Astrocyte (in vitro differentiated cells and primary cell): ENCODE results near the gene ACAT2. TPM values are rescaled to one million over a fixed set of nuclear protein-coding genes. Genes with fewer than 3 reads are reported as not detected.
"Not testable (repeated sequence)": the region's sequence is repeated elsewhere in the genome, so short reads cannot be mapped to it uniquely, and the experiment has no call there.

Experiments used
- DNase-seq: peaks from one replicate; pipeline ENCODE4 v3.0.0-alpha.2; 2010; ENCODE audit warnings: low read depth
- FAIRE-seq: peaks from 2 replicates; lab custom pipeline; 2011; peaks lifted over from hg19 to GRCh38; lab: Jason Lieb, UNC
- H2AFZ ChIP-seq: 2 replicates; pipeline ENCODE4 v1.6.0; 2012; ENCODE audit warnings: low read depth, low read length, inconsistent platforms
- H3K27ac ChIP-seq: 2 replicates; pipeline ENCODE4 v1.5.1; 2011; ENCODE audit warnings: low read depth, low read length, inconsistent platforms
- H3K27me3 ChIP-seq: 2 replicates; pipeline ENCODE4 v1.6.0; 2011; ENCODE audit warnings: low read length, inconsistent platforms; ENCODE audit not compliant: insufficient read depth
- H3K36me3 ChIP-seq: 2 replicates; pipeline ENCODE4 v1.5.1; 2011; ENCODE audit warnings: low read length, inconsistent platforms; ENCODE audit not compliant: insufficient read depth
- H3K4me1 ChIP-seq: 2 replicates; pipeline ENCODE4 v1.5.1; 2011; ENCODE audit warnings: low read length, inconsistent platforms; ENCODE audit not compliant: insufficient read depth
- H3K4me2 ChIP-seq: 2 replicates; pipeline ENCODE4 v1.6.0; 2012; ENCODE audit warnings: low read length, inconsistent platforms
- H3K4me3 ChIP-seq: 2 replicates; pipeline ENCODE4 v1.5.1; 2011; ENCODE audit warnings: low read depth, mild to moderate bottlenecking, low read length, inconsistent platforms; ENCODE audit not compliant: insufficient read depth
- H3K79me2 ChIP-seq: 2 replicates; pipeline ENCODE4 v1.6.0; 2012; ENCODE audit warnings: mild to moderate bottlenecking, low read length, inconsistent platforms; ENCODE audit not compliant: insufficient read depth
- H3K9ac ChIP-seq: 2 replicates; pipeline ENCODE4 v1.6.0; 2012; ENCODE audit warnings: mild to moderate bottlenecking, low read length, inconsistent platforms
- H3K9me3 ChIP-seq: 2 replicates; pipeline ENCODE4 v1.5.1; 2012; ENCODE audit warnings: low read depth, mild to moderate bottlenecking, low read length, inconsistent platforms; ENCODE audit not compliant: insufficient read depth
- H4K20me1 ChIP-seq: 2 replicates; pipeline ENCODE4 v1.6.0; 2012; ENCODE audit warnings: low read length, inconsistent platforms; ENCODE audit not compliant: insufficient read depth
- H3K27ac Mint-ChIP-seq: one replicate; pipeline ENCODE4 v1.8.0; 2021; ENCODE audit warnings: mild to moderate bottlenecking, mixed read lengths; ENCODE audit not compliant: unreplicated experiment
- H3K27me3 Mint-ChIP-seq: one replicate; pipeline ENCODE4 v1.8.0; 2021; ENCODE audit warnings: low read depth, mixed read lengths; ENCODE audit not compliant: unreplicated experiment
- H3K36me3 Mint-ChIP-seq: one replicate; pipeline ENCODE4 v1.8.0; 2021; ENCODE audit warnings: low read depth, mixed read lengths; ENCODE audit not compliant: unreplicated experiment
- H3K4me1 Mint-ChIP-seq: one replicate; pipeline ENCODE4 v1.8.0; 2021; ENCODE audit warnings: low read depth, mixed read lengths; ENCODE audit not compliant: unreplicated experiment
- H3K4me3 Mint-ChIP-seq: one replicate; pipeline ENCODE4 v1.8.0; 2021; ENCODE audit warnings: mild to moderate bottlenecking, moderate library complexity, mixed read lengths; ENCODE audit not compliant: unreplicated experiment
- H3K9me3 Mint-ChIP-seq: one replicate; pipeline ENCODE4 v1.8.0; 2021; ENCODE audit warnings: mild to moderate bottlenecking, mixed read lengths; ENCODE audit not compliant: unreplicated experiment
- CTCF ChIP-seq: IDR thresholded peaks from 2 replicates; pipeline ENCODE4 v1.5.1; 2011; ENCODE audit warnings: low read depth, mild to moderate bottlenecking, inconsistent platforms, low read length, moderate library complexity; ENCODE audit not compliant: insufficient read depth
- EZH2 ChIP-seq: IDR thresholded peaks from 2 replicates; pipeline ENCODE4 v1.6.1; 2012; ENCODE audit warnings: mild to moderate bottlenecking, low read length, inconsistent platforms; ENCODE audit not compliant: insufficient read depth
- total RNA-seq: library from RNA; stranded (reverse); gene quantifications from 2 replicates; pipeline ENCODE4 v1.2.1, GENCODE V29; 2021

The ACAT2 gene
- total RNA-seq, 1 donor from 2014 or later = 96.7 TPM

- peaks cover 2% of the 10 kb centered on the region for H3K9me3 Mint-ChIP-seq
- Histone ChIP-seq H3K27ac (no peak overlapping the region), H3K9ac (no peak overlapping the region), H3K4me1 (peaks cover 5% of the 10 kb centered on the region), H2AFZ (no peak overlapping the region), H3K4me2 (no peak overlapping the region), H4K20me1 (peaks cover 22% of the 10 kb centered on the region), H3K36me3 (no peaks in the 10 kb centered on the region), H3K79me2 (peaks cover 63% of the 10 kb centered on the region), H3K4me3 (no peak overlapping the region), H3K27me3 (no peaks in the 10 kb centered on the region), H3K9me3 (no peaks in the 10 kb centered on the region)
- FAIRE-seq (no peak), DNase-seq (no peak)
- no peak overlapping the region for H3K4me3 Mint-ChIP-seq
- H3K27ac Mint-ChIP-seq = no peak overlapping the region
- TF ChIP-seq CTCF (no peak), EZH2 (no peak)
- H3K27me3 Mint-ChIP-seq = no peaks in the 10 kb centered on the region
- H3K36me3 Mint-ChIP-seq = peaks cover 2% of the 10 kb centered on the region
- H3K4me1 Mint-ChIP-seq = peaks cover 2% of the 10 kb centered on the region
These were observed 38.6 kb upstream of the ACAT2 start for GRCh38 chr6:159723259-159723658.

GRCh38 chr6:159724778-159725177, 37.1 kb upstream of the ACAT2 start:
- no peak overlapping the region for H2AFZ ChIP-seq
- FAIRE-seq = no peak
- no peak overlapping the region for H3K4me2 ChIP-seq
- peaks cover 10% of the 10 kb centered on the region for H3K4me1 ChIP-seq
- no peak overlapping the region for H3K27ac ChIP-seq
- DNase-seq = no peak
- no peak overlapping the region for H3K9ac ChIP-seq
- Mint-ChIP-seq H3K4me1 (peaks cover 3% of the 10 kb centered on the region), H3K36me3 (peaks cover 2% of the 10 kb centered on the region), H3K27me3 (no peaks in the 10 kb centered on the region), H3K4me3 (no peak overlapping the region), H3K9me3 (peaks cover 2% of the 10 kb centered on the region), H3K27ac (no peak overlapping the region)
- H3K4me3 ChIP-seq = no peak overlapping the region
- TF ChIP-seq EZH2 = no peak
- TF ChIP-seq CTCF = no peak
- H3K27me3 ChIP-seq = no peaks in the 10 kb centered on the region
- no peaks in the 10 kb centered on the region for H3K36me3 ChIP-seq
- peaks cover 78% of the 10 kb centered on the region for H3K79me2 ChIP-seq
- H4K20me1 ChIP-seq = peaks cover 33% of the 10 kb centered on the region
- no peaks in the 10 kb centered on the region for H3K9me3 ChIP-seq

- H3K4me2 ChIP-seq, FAIRE-seq, H3K9me3 Mint-ChIP-seq, H3K27me3 ChIP-seq, H3K4me3 ChIP-seq, H2AFZ ChIP-seq, H3K4me1 Mint-ChIP-seq, DNase-seq, H3K4me3 Mint-ChIP-seq, H3K9ac ChIP-seq, H3K27ac Mint-ChIP-seq, H3K36me3 Mint-ChIP-seq, H3K9me3 ChIP-seq, H3K27me3 Mint-ChIP-seq, H3K36me3 ChIP-seq, H3K27ac ChIP-seq: not testable (repeated sequence)
- Histone ChIP-seq H3K4me1 (peaks cover 13% of the 10 kb centered on the region), H4K20me1 (peaks cover 37% of the 10 kb centered on the region), H3K79me2 (peaks cover 82% of the 10 kb centered on the region)
These were observed 36.6 kb upstream of the ACAT2 start for GRCh38 chr6:159725208-159725607.
